Mesenchymal stem cell (in vitro differentiated cells and primary cell): ENCODE results near the gene TRIM34.
"Not testable (repeated sequence)": the region's sequence is repeated elsewhere in the genome, so short reads cannot be mapped to it uniquely, and the experiment has no call there.

Source experiments
- DNase-seq: peaks from one replicate; pipeline ENCODE4 v3.0.0-alpha.2; 2013
- H2AFZ ChIP-seq: one replicate; pipeline ENCODE4 v1.6.1; 2013; ENCODE audit warnings: low read depth, mild to moderate bottlenecking, control low read depth, inconsistent platforms, low read length, moderate library complexity
- H2AK5ac ChIP-seq: 2 replicates; pipeline ENCODE4 v1.6.1; 2013; ENCODE audit warnings: low read length, moderate library complexity, mild to moderate bottlenecking, inconsistent platforms; ENCODE audit not compliant: severe bottlenecking
- H2BK120ac ChIP-seq: one replicate; pipeline ENCODE4 v1.6.1; 2013; ENCODE audit warnings: low read depth, mild to moderate bottlenecking, inconsistent platforms, low read length, moderate library complexity
- H2BK12ac ChIP-seq, 2 experiments: one replicate each; pipeline ENCODE4 v1.6.1; 2013; ENCODE audit warnings: inconsistent platforms in 2 of 2, low read length in 2 of 2, mild to moderate bottlenecking in 2 of 2, moderate library complexity in 2 of 2, control low read depth in 1 of 2
- H2BK15ac ChIP-seq: one replicate; pipeline ENCODE4 v1.6.1; 2013; ENCODE audit warnings: mild to moderate bottlenecking, low read depth, inconsistent platforms; ENCODE audit not compliant: poor library complexity, severe bottlenecking
- H2BK5ac ChIP-seq: 2 replicates; pipeline ENCODE4 v1.6.1; 2013; ENCODE audit warnings: low read depth, mild to moderate bottlenecking, low read length, control low read depth, inconsistent platforms; ENCODE audit not compliant: poor library complexity, severe bottlenecking
- H3K14ac ChIP-seq, 2 experiments: one replicate each; pipeline ENCODE4 v1.6.1; 2013; ENCODE audit warnings: inconsistent platforms in 2 of 2, low read length in 2 of 2, control low read depth in 1 of 2, mild to moderate bottlenecking in 1 of 2, moderate library complexity in 1 of 2
- H3K18ac ChIP-seq, 2 experiments: one replicate each; pipeline ENCODE4 v1.6.1; 2013; ENCODE audit warnings: inconsistent platforms in 2 of 2, low read length in 2 of 2, control low read depth in 1 of 2, low read depth in 1 of 2, mild to moderate bottlenecking in 1 of 2
- H3K23ac ChIP-seq, 2 experiments: one replicate each; pipeline ENCODE4 v1.6.1; 2013; ENCODE audit warnings: inconsistent platforms in 2 of 2, low read length in 2 of 2, mild to moderate bottlenecking in 2 of 2, moderate library complexity in 2 of 2, control low read depth in 1 of 2
- H3K27ac ChIP-seq: 2 replicates; pipeline ENCODE4 v1.5.1; 2013; ENCODE audit warnings: mild to moderate bottlenecking, moderate library complexity, low read length, control low read depth, inconsistent platforms; ENCODE audit not compliant: poor library complexity, severe bottlenecking
- H3K27me3 ChIP-seq, 2 experiments: 2 replicates each; pipeline versions ENCODE4 v1.6.1 to v1.7.0; 2013; ENCODE audit warnings: low read length in 2 of 2, mild to moderate bottlenecking in 2 of 2, moderate library complexity in 2 of 2, control low read depth in 1 of 2, inconsistent platforms in 1 of 2; ENCODE audit not compliant: control insufficient read depth in 1 of 2, insufficient read depth in 1 of 2
- H3K36me3 ChIP-seq, 2 experiments: 2 replicates each; pipeline versions ENCODE4 v1.6.1 to v1.7.0; 2013; ENCODE audit warnings: low read length in 2 of 2, control low read depth in 1 of 2, inconsistent platforms in 1 of 2, low read depth in 1 of 2, mild to moderate bottlenecking in 1 of 2; ENCODE audit not compliant: insufficient read depth in 2 of 2, control insufficient read depth in 1 of 2
- H3K4ac ChIP-seq, 2 experiments: one replicate each; pipeline ENCODE4 v1.6.1; 2013; ENCODE audit warnings: inconsistent platforms in 2 of 2, low read length in 2 of 2, mild to moderate bottlenecking in 2 of 2, moderate library complexity in 2 of 2, control low read depth in 1 of 2, low read depth in 1 of 2
- H3K4me1 ChIP-seq: 2 replicates; pipeline ENCODE4 v1.6.1; 2013; ENCODE audit warnings: low read depth, low read length, control low read depth; ENCODE audit not compliant: control insufficient read depth, insufficient read depth
- H3K4me2 ChIP-seq: 2 replicates; pipeline ENCODE4 v1.6.1; 2013; ENCODE audit warnings: low read length, mild to moderate bottlenecking, inconsistent platforms; ENCODE audit not compliant: poor library complexity, severe bottlenecking
- H3K4me3 ChIP-seq, 2 experiments: 2 replicates each; pipeline versions ENCODE4 v1.5.1 to v1.7.0; 2013; ENCODE audit warnings: low read length in 2 of 2, mild to moderate bottlenecking in 2 of 2, control low read depth in 1 of 2, low read depth in 1 of 2; ENCODE audit not compliant: insufficient read depth in 1 of 2
- H3K79me1 ChIP-seq: replicated peaks from 2 replicates; pipeline ENCODE4 v1.6.1; 2013; ENCODE audit warnings: mild to moderate bottlenecking, control low read depth, low read length, inconsistent platforms; ENCODE audit not compliant: poor library complexity, severe bottlenecking
- H3K9ac ChIP-seq: 2 replicates; pipeline ENCODE4 v1.7.0; 2013; ENCODE audit warnings: mild to moderate bottlenecking, low read length, moderate library complexity
- H3K9me3 ChIP-seq: 2 replicates; pipeline ENCODE4 v1.7.0; 2013; ENCODE audit warnings: mild to moderate bottlenecking, low read length; ENCODE audit not compliant: control insufficient read depth
- H4K8ac ChIP-seq: one replicate; pipeline ENCODE4 v1.6.1; 2013; ENCODE audit warnings: inconsistent platforms, mild to moderate bottlenecking, low read length, moderate library complexity
- H4K91ac ChIP-seq: one replicate; pipeline ENCODE4 v1.6.1; 2013; ENCODE audit warnings: mild to moderate bottlenecking, low read length, inconsistent platforms
- WGBS: methylation state at CpG from one replicate; pipeline ENCODE4 v1.1.7; 2013; ENCODE audit warnings: mixed read lengths; 5-methylcytosine and 5-hydroxymethylcytosine counted together

TRIM34 gene

DNA sequence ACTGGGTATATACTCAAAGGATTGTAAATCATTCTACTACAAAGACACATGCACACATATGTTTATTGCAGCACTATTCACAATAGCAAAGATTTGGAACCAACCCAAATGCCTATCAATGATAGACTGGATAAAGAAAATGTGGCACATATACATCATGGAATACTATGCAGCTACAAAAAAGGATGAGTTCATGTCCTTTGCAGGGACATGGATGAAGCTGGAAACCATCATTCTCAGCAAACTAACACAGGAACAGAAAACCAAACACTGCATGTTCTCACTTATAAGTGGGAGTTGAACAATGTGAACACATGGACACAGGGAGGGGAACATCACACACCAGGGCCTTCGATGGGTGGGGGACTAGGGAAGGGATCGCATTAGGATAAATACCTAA, 32.2 kb downstream of the TRIM34 start:
- not testable (repeated sequence) for H2AK5ac ChIP-seq, H3K79me1 ChIP-seq, H2BK5ac ChIP-seq, H3K27me3 ChIP-seq, H3K4me2 ChIP-seq, H3K23ac ChIP-seq, H3K9me3 ChIP-seq, H3K4me3 ChIP-seq, H2BK12ac ChIP-seq, H2AFZ ChIP-seq, H3K18ac ChIP-seq, H3K9ac ChIP-seq, H3K4me1 ChIP-seq, H3K27ac ChIP-seq, H2BK120ac ChIP-seq, H4K8ac ChIP-seq, H2BK15ac ChIP-seq, DNase-seq, H3K4ac ChIP-seq, H3K36me3 ChIP-seq, H4K91ac ChIP-seq, H3K14ac ChIP-seq
- 96% methylated on average over 2 of the region's 2 CpGs for WGBS

GRCh38 chr11:5658318-5658717, 33.5 kb downstream of the TRIM34 start:
- no peaks in the 10 kb centered on the region for H3K79me1 ChIP-seq
- 94% methylated on average over 5 of the region's 5 CpGs for WGBS
- H3K18ac ChIP-seq, result no peak overlapping the region
- no peak overlapping the region for H3K27ac ChIP-seq
- H3K9me3 ChIP-seq, result no peaks in the 10 kb centered on the region
- no peak overlapping the region for H3K14ac ChIP-seq
- no peak overlapping the region for H2BK5ac ChIP-seq
- DNase-seq, result no peak
- no peak overlapping the region for H3K4me3 ChIP-seq
- no peak overlapping the region for H3K4ac ChIP-seq
- no peaks in the 10 kb centered on the region for H3K4me1 ChIP-seq
- H3K9ac ChIP-seq, result no peak overlapping the region
- H2BK15ac ChIP-seq, result no peak overlapping the region
- peaks cover 2 to 4% of the 10 kb centered on the region in 2 experiments for H3K36me3 ChIP-seq
- H4K8ac ChIP-seq, result no peak overlapping the region
- H3K27me3 ChIP-seq, result no peaks in the 10 kb centered on the region
- H2BK12ac ChIP-seq, result no peak overlapping the region
- H2BK120ac ChIP-seq, result no peak overlapping the region
- H2AFZ ChIP-seq, result no peak overlapping the region
- H3K4me2 ChIP-seq, result no peak overlapping the region
- no peak overlapping the region for H2AK5ac ChIP-seq
- H3K23ac ChIP-seq, result no peak overlapping the region
- H4K91ac ChIP-seq, result no peak overlapping the region

DNA sequence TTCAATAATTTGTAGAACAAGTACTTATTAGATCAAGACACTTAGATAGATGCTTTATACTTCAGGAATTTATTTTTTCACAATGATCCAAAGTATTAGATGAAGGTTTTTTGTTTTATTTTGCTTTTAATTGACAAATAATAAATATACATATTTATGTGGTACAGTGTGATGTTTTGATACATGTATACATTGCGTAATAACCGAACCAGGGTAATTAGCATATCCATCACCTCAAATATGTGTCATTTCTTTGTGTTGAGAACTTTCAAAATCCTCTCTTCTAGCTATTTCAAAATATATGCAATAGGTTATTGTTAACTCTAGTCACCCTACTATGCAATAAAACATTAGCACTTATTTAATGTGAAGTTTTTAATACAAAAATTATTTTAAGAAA, 38.7 kb downstream of the TRIM34 start:
- Histone ChIP-seq H3K79me1 (peaks cover 10% of the 10 kb centered on the region), H2BK120ac (no peak overlapping the region), H3K27me3 (no peaks in the 10 kb centered on the region), H3K14ac (no peak overlapping the region), H3K27ac (no peak overlapping the region), H3K18ac (no peak overlapping the region), H3K4ac (no peak overlapping the region), H4K8ac (no peak overlapping the region), H3K4me2 (no peak overlapping the region), H2BK5ac (no peak overlapping the region), H3K4me1 (no peaks in the 10 kb centered on the region), H2BK15ac (no peak overlapping the region), H3K36me3 (peaks cover 12 to 30% of the 10 kb centered on the region in 2 experiments), H3K9ac (no peak overlapping the region), H3K23ac (no peak overlapping the region), H2AK5ac (no peak overlapping the region), H3K9me3 (no peaks in the 10 kb centered on the region), H4K91ac (no peak overlapping the region), H2BK12ac (no peak overlapping the region), H2AFZ (no peak overlapping the region), H3K4me3 (no peak overlapping the region)
- no peak for DNase-seq
- no CpG with 5 or more reads among the region's 2 CpGs for WGBS

DNA sequence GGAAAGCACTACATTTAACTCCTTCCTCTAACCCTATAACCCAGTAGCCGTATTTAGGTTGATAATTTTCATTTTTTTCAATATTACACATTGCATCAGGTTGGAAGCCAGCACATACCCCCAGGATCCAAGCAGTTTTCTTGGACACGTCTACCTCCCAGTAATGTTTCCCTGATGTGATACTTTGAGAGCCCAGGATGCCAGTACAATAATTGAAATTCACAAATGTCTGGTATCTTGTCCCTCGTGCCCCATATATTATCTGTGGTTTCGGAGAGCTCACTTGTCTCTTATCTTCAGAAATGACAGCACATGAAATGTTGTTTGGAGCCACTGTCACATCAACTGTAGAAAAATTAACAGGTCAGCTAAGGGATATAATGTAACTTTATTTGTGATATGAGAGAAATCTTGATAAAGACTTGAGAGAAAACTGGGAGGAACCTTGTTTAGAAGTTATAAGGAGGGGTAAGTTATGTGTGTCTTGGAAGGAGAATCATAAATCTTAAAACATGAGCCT, 40.3 kb downstream of the TRIM34 start:
- Histone ChIP-seq H3K27me3 (no peaks in the 10 kb centered on the region), H3K14ac (no peak overlapping the region), H3K18ac (no peak overlapping the region), H3K23ac (no peak overlapping the region), H3K9me3 (no peaks in the 10 kb centered on the region), H3K4me2 (no peak overlapping the region), H4K91ac (no peak overlapping the region), H3K36me3 (peaks cover 21 to 41% of the 10 kb centered on the region in 2 experiments), H3K9ac (no peak overlapping the region), H3K4me1 (no peaks in the 10 kb centered on the region), H2BK12ac (no peak overlapping the region), H3K4me3 (no peak overlapping the region), H3K27ac (no peak overlapping the region), H2BK5ac (no peak overlapping the region), H3K79me1 (peaks cover 14% of the 10 kb centered on the region), H3K4ac (no peak overlapping the region), H2BK120ac (no peak overlapping the region), H2AFZ (no peak overlapping the region), H2AK5ac (no peak overlapping the region), H2BK15ac (no peak overlapping the region), H4K8ac (no peak overlapping the region)
- no peak for DNase-seq
- WGBS, result 98% methylated on average over 4 of the region's 4 CpGs
